ENCODE data around the gene NOTUM. TPM values are rescaled to one million over a fixed set of nuclear protein-coding genes. Genes with fewer than 3 reads are reported as not detected.

NOTUM gene
- polyA plus RNA-seq, 2 of the 4 experiments (the other 2 are of a cell fraction) = 0.06 to 0.92 TPM

DNA sequence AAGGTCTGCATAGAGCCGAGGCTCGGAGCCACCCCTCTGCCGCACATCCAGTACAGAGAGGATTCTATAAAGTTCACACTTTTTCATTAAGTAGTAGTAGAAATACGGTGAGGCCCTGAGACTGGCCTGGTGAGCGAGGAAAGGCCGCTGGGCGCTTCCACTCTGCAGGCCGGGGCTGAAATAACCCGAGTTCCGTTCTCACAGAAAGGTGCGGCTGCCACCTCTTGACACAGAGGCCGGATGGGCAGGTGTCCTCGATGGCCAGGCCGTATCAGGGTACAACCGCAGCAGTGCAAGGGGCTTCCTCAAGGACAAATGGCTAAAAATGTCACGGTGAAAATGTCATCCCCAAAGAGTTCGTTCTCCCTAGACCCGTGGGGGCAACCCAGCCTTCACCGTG, 49.0 kb downstream of the NOTUM start:
- Histone ChIP-seq H3K9me3 (no peaks in the 10 kb centered on the region), H3K4me1 (peaks cover 20% of the 10 kb centered on the region), H3K4me3 (no peak overlapping the region; the same call in 2 of the 3 replicates), H3K4me2 (peak overlapping the region; percentile 56), H3K27ac (no peak overlapping the region)
- ChIA-PET POLR2A (interaction anchor here (1.7 kb wide), 1 partner anchor 16 kb away, joined by 6 read pairs; the partner anchor contains the start of gene MAFG), CTCF (interaction anchor here (2.4 to 7.6 kb wide), 3 partner anchors 14 to 48 kb away, joined by 13 to 68 read pairs (median 16); partner anchors contain the start of gene MAFG)
- DNase-seq (ENCODE audit: low read depth in 1 of 2, low spot score in 1 of 2) (no peak), FAIRE-seq (no peak), ATAC-seq (0 out of 6 replicates have a peak, but pooled peaks of 1 of the 2 experiments have one; percentile 0)
- WGBS (ENCODE audit: missing lambda C conversion rate) = 93% methylated on average over 19 of the region's 19 CpGs
- TF ChIP-seq MAZ (IDR thresholded peaks at IDR 0.05; ENCODE audit: borderline replicate concordance, low read depth, low read length) (no peak), ATOH8 (CRISPR knock-in tag; IDR thresholded peaks at IDR 0.05; ENCODE audit: low read depth) (no peak), ZC3H11A (IDR thresholded peaks at IDR 0.05) (no peak), POLR2A (IDR thresholded peaks at IDR 0.05; ENCODE audit: low read length) (no peak), CHD2 (IDR thresholded peaks at IDR 0.05; ENCODE audit: low read length, partially characterized antibody) (no peak), TFCP2L1 (CRISPR knock-in tag; IDR thresholded peaks at IDR 0.05) (no peak), PBX3 (IDR thresholded peaks at IDR 0.05) (no peak), HMGXB4 (CRISPR knock-in tag; IDR thresholded peaks at IDR 0.05; ENCODE audit: borderline replicate concordance) (no peak), HEYL (CRISPR knock-in tag; IDR thresholded peaks at IDR 0.05) (no peak), NR3C1 (IDR thresholded peaks at IDR 0.05) (no peak), REST (IDR thresholded peaks at IDR 0.05) (no peak), RCOR1 (IDR thresholded peaks at IDR 0.05; ENCODE audit: low read depth, low read length) (no peak), EP300 (IDR thresholded peaks at IDR 0.05) (no peak)
- TF ChIP-seq, protein P1, sequence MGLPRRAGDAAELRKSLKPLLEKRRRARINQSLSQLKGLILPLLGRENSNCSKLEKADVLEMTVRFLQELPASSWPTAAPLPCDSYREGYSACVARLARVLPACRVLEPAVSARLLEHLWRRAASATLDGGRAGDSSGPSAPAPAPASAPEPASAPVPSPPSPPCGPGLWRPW (IDR thresholded peaks at IDR 0.05) = no peak

GRCh38 chr17:81911277-81911961, 49.6 kb downstream of the NOTUM start, which contains the start of gene PCYT2:
PCYT2 (minus strand) TSS chr17:81911399; CDS start chr17:81911355, 44 bp downstream.
- peak; percentile 72 to 83 for ATAC-seq
- WGBS (ENCODE audit: missing lambda C conversion rate) = 20% methylated on average over 39 of the region's 84 CpGs
- TF ChIP-seq CHD2 (IDR thresholded peaks at IDR 0.05; ENCODE audit: low read length, partially characterized antibody) (no peak), FOXS1 (CRISPR knock-in tag; IDR thresholded peaks at IDR 0.05) (no peak), FOSL2 (IDR thresholded peaks at IDR 0.05) (no peak), FOSL2 (CRISPR knock-in tag; IDR thresholded peaks at IDR 0.05) (no peak), FOSB (CRISPR knock-in tag; IDR thresholded peaks at IDR 0.05) (no peak), JUN (IDR thresholded peaks at IDR 0.05) (peak in 1 of 2 experiments; percentile 66; a peak in 2 of 5 replicates), MAX (IDR thresholded peaks at IDR 0.05) (peak; percentile 26; the same call in 1 of the 2 replicates), POLR2A (IDR thresholded peaks at IDR 0.05; ENCODE audit: low read length) (peak; percentile 31; the same call in 1 of the 2 replicates), HOXB5 (CRISPR knock-in tag; IDR thresholded peaks at IDR 0.05) (no peak), KDM1A (IDR thresholded peaks at IDR 0.05; ENCODE audit: low read depth) (no peak), GATA3 (IDR thresholded peaks at IDR 0.05; ENCODE audit: borderline replicate concordance) (no peak), RNF2 (IDR thresholded peaks at IDR 0.05; ENCODE audit: borderline replicate concordance, low read depth) (no peak), BCL3 (IDR thresholded peaks at IDR 0.05) (no peak)
- TF ChIP-seq, protein P2, sequence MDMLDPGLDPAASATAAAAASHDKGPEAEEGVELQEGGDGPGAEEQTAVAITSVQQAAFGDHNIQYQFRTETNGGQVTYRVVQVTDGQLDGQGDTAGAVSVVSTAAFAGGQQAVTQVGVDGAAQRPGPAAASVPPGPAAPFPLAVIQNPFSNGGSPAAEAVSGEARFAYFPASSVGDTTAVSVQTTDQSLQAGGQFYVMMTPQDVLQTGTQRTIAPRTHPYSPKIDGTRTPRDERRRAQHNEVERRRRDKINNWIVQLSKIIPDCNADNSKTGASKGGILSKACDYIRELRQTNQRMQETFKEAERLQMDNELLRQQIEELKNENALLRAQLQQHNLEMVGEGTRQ (IDR thresholded peaks at IDR 0.05) = no peak

More at GRCh38 chr17:81911277-81911961, 49.6 kb downstream of the NOTUM start, which contains the start of gene PCYT2:
- FAIRE-seq = no peak
- H3K4me1 ChIP-seq = peaks cover 14% of the 10 kb centered on the region
- no peaks in the 10 kb centered on the region for H3K9me3 ChIP-seq
- H3K4me3 ChIP-seq = peak within 1 kb of the TSS; percentile 71
- ChIA-PET CTCF (interaction anchor here (1.4 to 7.6 kb wide), 2 partner anchors 15 to 26 kb away, joined by 3 to 68 read pairs; partner anchors contain the start of genes MAFG and PYCR1), POLR2A (interaction anchor here (1.0 to 1.5 kb wide), 3 partner anchors 12 to 78 kb away, joined by 3 to 4 read pairs (median 3); partner anchors contain the start of gene MCRIP1)
- peak within 1 kb of the TSS; percentile 62 to 88 for H3K27ac ChIP-seq
- DNase-seq (ENCODE audit: low read depth in 1 of 2, low spot score in 1 of 2) = peak; percentile 93 to 99
- peak within 1 kb of the TSS; percentile 98 for H3K4me2 ChIP-seq
